Gastroesophageal sphincter (tissue), 4 donors: ENCODE results near the gene RAD18. TPM values are rescaled to one million over a fixed set of nuclear protein-coding genes. Genes with fewer than 3 reads are reported as not detected.

ENCODE experiments used
- ATAC-seq: fragments of 150-250 bp; one replicate; pipeline ENCODE4 v1.9.1; 2016; ENCODE audit warnings: mild to moderate bottlenecking, moderate library complexity
- H3K27ac ChIP-seq, 4 donors: fragments of 200-600 bp; sonication (generic) in 3 of 4; 1 replicate in 3 of 4; 2 replicates in 1 of 4; pipeline ENCODE4 v1.5.1; 2016 to 2019
- H3K27me3 ChIP-seq: fragments of 200-600 bp; sonication (generic); one replicate; pipeline ENCODE4 v1.5.1; 2019
- H3K36me3 ChIP-seq, 2 donors: fragments of 200-600 bp; sonication (generic); one replicate each; pipeline ENCODE4 v1.5.1; 2019; ENCODE audit warnings: control low read depth in 1 of 2
- H3K4me1 ChIP-seq, 3 donors: fragments of 200-600 bp; sonication (generic); 1 replicate in 2 of 3; 2 replicates in 1 of 3; pipeline ENCODE4 v1.5.1; 2016 to 2019; ENCODE audit warnings: control low read depth in 2 of 3
- H3K4me3 ChIP-seq, 2 donors: fragments of 200-600 bp; sonication (generic); one replicate each; pipeline ENCODE4 v1.5.1; 2019; ENCODE audit warnings: mild to moderate bottlenecking in 1 of 2, moderate library complexity in 1 of 2
- H3K9me3 ChIP-seq, 3 donors: fragments of 200-600 bp; sonication (generic); one replicate each; pipeline ENCODE4 v1.5.1; 2017 to 2019; ENCODE audit warnings: control low read depth in 2 of 3
- EP300 ChIP-seq: sonication (generic); formaldehyde crosslinking; IDR thresholded peaks from one replicate; pipeline ENCODE4 v1.6.1; 2017; ENCODE audit warnings: antibody characterized with exemption, mild to moderate bottlenecking
- POLR2A ChIP-seq, 2 donors: fragments of 450-650 bp; IDR thresholded peaks; one replicate each; pipeline ENCODE4 v1.6.1; 2017; ENCODE audit warnings: antibody characterized with exemption in 2 of 2, mild to moderate bottlenecking in 2 of 2, moderate library complexity in 1 of 2
- POLR2AphosphoS5 ChIP-seq: sonication (generic); formaldehyde crosslinking; IDR thresholded peaks from one replicate; pipeline ENCODE4 v1.6.1; 2017; ENCODE audit warnings: antibody characterized with exemption
- WGBS, 2 donors: methylation state at CpG; one replicate each; pipeline ENCODE4 v1.1.5; 2018; ENCODE audit warnings: low coverage in 1 of 2; 5-methylcytosine and 5-hydroxymethylcytosine counted together
- total RNA-seq, 4 donors: library from RNA; depleted of rRNA; stranded (reverse); fragments of >200 nt; gene quantifications; one replicate each; pipeline ENCODE4 v1.1.0, GENCODE V29; 2016
- TF ChIP-seq, protein P1 (sequence below), 4 experiments: fragments of 200-600 bp in 2 of 4; fragments of 450-650 bp in 2 of 4; sonication (generic) in 1 of 4; IDR thresholded peaks; one replicate each; pipeline ENCODE4 v1.5.1; 2017 to 2019; ENCODE audit warnings: antibody characterized with exemption in 4 of 4, mild to moderate bottlenecking in 2 of 4, moderate library complexity in 2 of 4

The RAD18 gene
- total RNA-seq, 4 donors from 2014 or later, result 5.7 to 7.8 (median 6.6) TPM

DNA sequence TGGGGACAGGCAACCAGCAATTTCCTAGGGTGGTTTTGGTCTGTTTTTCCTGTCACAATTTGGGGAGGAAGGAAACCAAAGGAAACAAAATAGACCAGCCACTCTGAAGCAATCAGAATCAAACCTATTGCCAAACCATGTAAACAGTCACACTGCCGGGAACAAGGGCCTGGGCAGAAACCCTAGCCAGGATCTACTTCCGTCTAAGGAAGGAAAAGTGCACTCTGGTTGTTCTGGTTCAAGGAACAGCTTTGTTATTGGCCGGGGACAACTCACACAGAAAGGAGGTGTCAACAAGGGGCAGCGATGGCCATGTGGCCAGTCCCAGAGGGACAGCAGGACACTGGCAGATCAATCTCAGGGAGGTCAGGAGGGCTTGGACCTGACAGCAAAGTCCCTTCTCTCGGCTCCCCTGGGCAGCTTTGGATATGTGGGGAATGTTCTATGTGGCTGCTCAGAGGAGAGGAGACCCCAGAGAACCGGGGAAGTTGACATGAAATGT lies 17.5 kb upstream of the RAD18 start:
- WGBS, 2 donors, result 20 to 36% methylated on average over 1 to 4 of the region's 6 CpGs
- no peaks in the 10 kb centered on the region for H3K4me1 ChIP-seq
- H3K9me3 ChIP-seq, result peaks cover 0 to 13% (median 0%) of the 10 kb centered on the region in 3 donors
- H3K4me3 ChIP-seq, result no peak overlapping the region
- no peak overlapping the region for H3K27ac ChIP-seq
- peaks cover 45% of the 10 kb centered on the region for H3K27me3 ChIP-seq
- ATAC-seq, result no peak
- TF ChIP-seq POLR2AphosphoS5 (no peak), POLR2A (IDR thresholded peaks at IDR 0.05) (no peak), EP300 (no peak)
- TF ChIP-seq, protein P1, sequence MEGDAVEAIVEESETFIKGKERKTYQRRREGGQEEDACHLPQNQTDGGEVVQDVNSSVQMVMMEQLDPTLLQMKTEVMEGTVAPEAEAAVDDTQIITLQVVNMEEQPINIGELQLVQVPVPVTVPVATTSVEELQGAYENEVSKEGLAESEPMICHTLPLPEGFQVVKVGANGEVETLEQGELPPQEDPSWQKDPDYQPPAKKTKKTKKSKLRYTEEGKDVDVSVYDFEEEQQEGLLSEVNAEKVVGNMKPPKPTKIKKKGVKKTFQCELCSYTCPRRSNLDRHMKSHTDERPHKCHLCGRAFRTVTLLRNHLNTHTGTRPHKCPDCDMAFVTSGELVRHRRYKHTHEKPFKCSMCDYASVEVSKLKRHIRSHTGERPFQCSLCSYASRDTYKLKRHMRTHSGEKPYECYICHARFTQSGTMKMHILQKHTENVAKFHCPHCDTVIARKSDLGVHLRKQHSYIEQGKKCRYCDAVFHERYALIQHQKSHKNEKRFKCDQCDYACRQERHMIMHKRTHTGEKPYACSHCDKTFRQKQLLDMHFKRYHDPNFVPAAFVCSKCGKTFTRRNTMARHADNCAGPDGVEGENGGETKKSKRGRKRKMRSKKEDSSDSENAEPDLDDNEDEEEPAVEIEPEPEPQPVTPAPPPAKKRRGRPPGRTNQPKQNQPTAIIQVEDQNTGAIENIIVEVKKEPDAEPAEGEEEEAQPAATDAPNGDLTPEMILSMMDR (IDR thresholded peaks at IDR 0.05), result no peak
- H3K36me3 ChIP-seq, result no peaks in the 10 kb centered on the region

DNA sequence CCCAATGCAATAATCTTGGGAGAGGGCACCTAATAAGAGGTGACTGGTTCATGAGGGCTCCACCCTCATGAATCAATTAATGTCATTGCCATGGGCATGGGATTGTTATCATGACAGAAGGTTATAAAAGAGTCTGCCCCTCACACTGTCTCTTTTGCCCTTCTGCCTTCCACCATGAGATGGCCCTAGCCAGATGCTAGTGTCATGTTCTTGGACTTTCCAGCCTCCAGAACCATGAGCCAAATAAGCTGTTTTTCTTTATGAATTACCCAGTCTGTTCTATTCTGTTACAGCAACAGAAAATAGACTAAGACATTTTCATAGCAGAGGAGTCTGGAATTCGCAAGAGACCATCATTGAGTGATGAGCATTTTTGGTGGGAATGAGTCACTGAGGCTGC lies 16.0 kb upstream of the RAD18 start:
- H3K27me3 ChIP-seq, result peaks cover 55% of the 10 kb centered on the region
- H3K36me3 ChIP-seq, result no peaks in the 10 kb centered on the region
- no peak overlapping the region for H3K4me3 ChIP-seq
- H3K27ac ChIP-seq, result no peak overlapping the region
- H3K4me1 ChIP-seq, result no peaks in the 10 kb centered on the region
- no peak for ATAC-seq
- peaks cover 0 to 13% (median 0%) of the 10 kb centered on the region in 3 donors for H3K9me3 ChIP-seq
- WGBS, 2 donors, result 80% methylated on average over 1 of the region's 1 CpG; no CpG with 5 or more reads in 1 of the 2 donors
- TF ChIP-seq POLR2A (IDR thresholded peaks at IDR 0.05) (no peak), POLR2AphosphoS5 (no peak), EP300 (no peak)
- TF ChIP-seq, protein P1 (IDR thresholded peaks at IDR 0.05), result no peak

DNA sequence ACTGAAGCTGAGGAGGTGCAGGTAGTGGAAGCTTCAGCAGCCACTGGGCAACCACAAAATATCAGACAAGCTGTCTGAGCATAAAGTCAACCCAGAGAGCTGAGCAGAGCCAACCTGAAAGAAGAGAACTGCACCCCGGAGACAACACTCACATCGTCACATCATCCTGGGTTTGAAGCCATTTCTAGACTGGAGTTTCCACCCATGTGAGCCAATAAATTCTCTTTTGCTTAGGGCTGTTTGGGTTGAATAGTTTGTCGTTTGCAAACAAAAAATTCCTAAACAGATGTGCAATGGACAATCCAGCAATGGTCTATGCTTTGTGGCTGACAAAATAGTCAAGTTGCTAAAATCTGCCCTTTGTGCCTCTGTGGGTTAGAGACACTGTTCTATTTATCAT lies 15.3 kb upstream of the RAD18 start:
- no peak overlapping the region for H3K27ac ChIP-seq
- 39 to 63% methylated on average over 3 of the region's 3 CpGs for WGBS, 2 donors
- H3K9me3 ChIP-seq, result peaks cover 0 to 13% (median 0%) of the 10 kb centered on the region in 3 donors
- peaks cover 55% of the 10 kb centered on the region for H3K27me3 ChIP-seq
- ATAC-seq, result no peak
- H3K4me1 ChIP-seq, result no peaks in the 10 kb centered on the region
- no peaks in the 10 kb centered on the region for H3K36me3 ChIP-seq
- TF ChIP-seq, protein P1 (IDR thresholded peaks at IDR 0.05), result no peak
- no peak for TF ChIP-seq EP300
- TF ChIP-seq POLR2AphosphoS5, result no peak
- TF ChIP-seq POLR2A (IDR thresholded peaks at IDR 0.05), result no peak
- H3K4me3 ChIP-seq, result no peak overlapping the region

DNA sequence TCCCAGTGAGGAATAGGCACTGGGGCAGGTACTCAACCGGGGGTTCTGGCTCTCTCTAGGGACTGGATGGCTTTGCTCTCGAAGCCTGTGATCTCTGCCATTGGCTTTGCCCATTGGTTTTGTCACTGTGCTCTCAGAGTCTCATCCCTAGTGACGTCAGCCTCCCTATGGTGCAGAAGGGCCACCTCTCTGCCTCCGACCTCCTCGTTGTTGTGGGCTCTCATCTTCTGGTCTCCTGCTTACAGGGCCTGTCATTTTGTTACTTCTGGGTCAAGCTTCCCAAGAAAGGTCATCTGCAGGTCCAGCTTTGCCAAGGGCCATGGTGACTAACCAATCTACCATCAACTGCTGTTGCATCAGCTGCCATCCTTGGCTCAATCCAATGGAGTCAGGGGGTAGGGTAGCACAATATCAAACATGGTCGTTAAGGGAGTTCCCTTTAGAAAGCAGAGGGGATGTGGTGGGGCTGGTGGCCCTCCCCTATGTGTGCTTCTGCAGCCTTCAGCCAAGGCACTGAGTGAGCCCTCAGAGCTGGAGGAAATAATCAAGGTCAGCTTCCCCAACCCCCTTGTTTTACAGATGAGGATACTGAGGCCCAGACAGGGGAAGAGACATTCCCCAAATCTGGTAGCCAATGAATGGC lies 13.4 kb upstream of the RAD18 start:
- H3K9me3 ChIP-seq, result peaks cover 0 to 13% (median 0%) of the 10 kb centered on the region in 3 donors
- WGBS, 2 donors, result 67 to 81% methylated on average over 1 to 4 of the region's 6 CpGs
- no peaks in the 10 kb centered on the region for H3K4me1 ChIP-seq
- ATAC-seq, result no peak
- H3K4me3 ChIP-seq, result no peak overlapping the region
- TF ChIP-seq POLR2AphosphoS5 (no peak), EP300 (no peak), POLR2A (IDR thresholded peaks at IDR 0.05) (no peak)
- TF ChIP-seq, protein P1 (IDR thresholded peaks at IDR 0.05), result no peak
- H3K27me3 ChIP-seq, result peaks cover 55% of the 10 kb centered on the region
- H3K27ac ChIP-seq, result no peak overlapping the region
- no peaks in the 10 kb centered on the region for H3K36me3 ChIP-seq
